K562 (cell line): ENCODE results near the gene NCAPD2.

Source experiments
- NFATC3 ChIP-seq: fragments of 450-650 bp; IDR thresholded peaks from 2 replicates; pipeline ENCODE4 v1.6.1; 2017; ENCODE audit warnings: mild to moderate bottlenecking
- PCBP1 ChIP-seq: fragments of 200-400 bp; formaldehyde crosslinking; IDR thresholded peaks from 2 replicates; pipeline ENCODE4 v1.6.1; 2018; ENCODE audit warnings: mild to moderate bottlenecking, low read depth, low read length; ENCODE audit not compliant: poor library complexity, severe bottlenecking
- SNRNP70 ChIP-seq: fragments of 200-400 bp; formaldehyde crosslinking; optimal IDR thresholded peaks from 2 replicates; pipeline ENCODE3; 2017; ENCODE audit warnings: low read depth, low read length
- ZNF12 ChIP-seq: sonication (generic); formaldehyde crosslinking; IDR thresholded peaks from 2 replicates; pipeline ENCODE4 v1.4.0; 2020; ENCODE audit warnings: mild to moderate bottlenecking, missing genetic modification reagents
- ZNF263 ChIP-seq: sonication (generic); formaldehyde crosslinking; IDR thresholded peaks from 2 replicates; pipeline ENCODE4 v1.8.0; 2022; ENCODE audit warnings: mild to moderate bottlenecking, missing genetic modification reagents, borderline replicate concordance
- ZNF274 ChIP-seq: IDR thresholded peaks from 2 replicates; pipeline ENCODE4 v1.6.1; 2011; ENCODE audit warnings: low read depth, mild to moderate bottlenecking, low read length, moderate library complexity, borderline replicate concordance
- TF ChIP-seq, protein P1 (sequence below): fragments of 250-450 bp; sonication (Bioruptor Pico); IDR thresholded peaks from 2 replicates; pipeline ENCODE4 v1.5.0; 2021; ENCODE audit warnings: mild to moderate bottlenecking, borderline replicate concordance

DNA sequence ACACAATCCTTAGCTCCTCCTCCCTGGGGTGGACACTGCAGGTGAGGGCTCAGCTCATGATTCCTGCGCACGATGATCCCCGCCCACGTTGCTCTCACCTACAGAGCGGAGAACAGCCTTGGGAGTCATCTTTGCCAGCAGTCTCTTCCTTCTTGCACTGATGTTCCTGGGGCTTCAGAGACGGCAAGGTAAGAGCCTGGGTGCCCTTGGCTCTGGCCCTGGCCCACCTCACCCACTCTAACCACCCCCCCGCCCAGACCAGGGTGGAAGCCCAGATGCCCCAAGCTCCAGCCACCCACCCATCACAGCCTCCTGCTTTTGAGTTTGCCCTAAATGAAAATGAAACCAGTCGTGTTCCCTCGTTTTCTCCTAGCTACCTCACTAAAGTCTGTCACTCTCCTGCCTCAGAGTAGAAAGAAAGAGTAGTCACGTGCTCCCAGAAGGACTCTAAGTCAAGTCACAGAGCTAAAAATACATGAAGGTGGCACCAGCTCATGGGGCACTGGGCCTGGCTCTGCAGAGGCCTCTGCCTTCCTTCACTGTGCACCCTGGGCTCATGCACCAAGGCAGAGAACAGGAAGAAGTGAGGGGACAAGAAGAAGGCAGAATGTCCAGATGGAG lies 33.0 kb upstream of the NCAPD2 start:
- TF ChIP-seq ZNF12 (CRISPR knock-in tag) (no peak), NFATC3 (no peak), PCBP1 (no peak), ZNF274 (no peak), ZNF263 (CRISPR knock-in tag) (no peak), SNRNP70 (no peak)
- TF ChIP-seq, protein P1, sequence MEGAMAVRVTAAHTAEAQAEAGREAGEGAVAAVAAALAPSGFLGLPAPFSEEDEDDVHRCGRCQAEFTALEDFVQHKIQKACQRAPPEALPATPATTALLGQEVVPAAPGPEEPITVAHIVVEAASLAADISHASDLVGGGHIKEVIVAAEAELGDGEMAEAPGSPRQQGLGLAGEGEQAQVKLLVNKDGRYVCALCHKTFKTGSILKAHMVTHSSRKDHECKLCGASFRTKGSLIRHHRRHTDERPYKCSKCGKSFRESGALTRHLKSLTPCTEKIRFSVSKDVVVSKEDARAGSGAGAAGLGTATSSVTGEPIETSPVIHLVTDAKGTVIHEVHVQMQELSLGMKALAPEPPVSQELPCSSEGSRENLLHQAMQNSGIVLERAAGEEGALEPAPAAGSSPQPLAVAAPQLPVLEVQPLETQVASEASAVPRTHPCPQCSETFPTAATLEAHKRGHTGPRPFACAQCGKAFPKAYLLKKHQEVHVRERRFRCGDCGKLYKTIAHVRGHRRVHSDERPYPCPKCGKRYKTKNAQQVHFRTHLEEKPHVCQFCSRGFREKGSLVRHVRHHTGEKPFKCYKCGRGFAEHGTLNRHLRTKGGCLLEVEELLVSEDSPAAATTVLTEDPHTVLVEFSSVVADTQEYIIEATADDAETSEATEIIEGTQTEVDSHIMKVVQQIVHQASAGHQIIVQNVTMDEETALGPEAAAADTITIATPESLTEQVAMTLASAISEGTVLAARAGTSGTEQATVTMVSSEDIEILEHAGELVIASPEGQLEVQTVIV (CRISPR knock-in tag) = no peak
